Activated T-cell treated with anti-CD3 and anti-CD28 coated beads, Interleukin-2, amount 50 U/mL, for 24 hours (primary cell): ENCODE measurements around the gene KRTAP2-1.
"Not testable (repeated sequence)": the region's sequence is repeated elsewhere in the genome, so short reads cannot be mapped to it uniquely, and the experiment has no call there.

Experiments used
- DNase-seq: peaks from one replicate; pipeline ENCODE4 v3.0.0-alpha.2; 2020
- H3K27ac Mint-ChIP-seq: 2 replicates; pipeline ENCODE4 v1.8.0; 2020; ENCODE audit warnings: mild to moderate bottlenecking, mixed read lengths
- H3K27me3 Mint-ChIP-seq: 2 replicates; pipeline ENCODE4 v1.8.0; 2020; ENCODE audit warnings: mixed read lengths
- H3K36me3 Mint-ChIP-seq: 2 replicates; pipeline ENCODE4 v1.8.0; 2020; ENCODE audit warnings: low read depth, mixed read lengths
- H3K4me1 Mint-ChIP-seq: 2 replicates; pipeline ENCODE4 v1.8.0; 2020; ENCODE audit warnings: low read depth, mixed read lengths
- H3K4me3 Mint-ChIP-seq: 2 replicates; pipeline ENCODE4 v1.8.0; 2020; ENCODE audit warnings: mild to moderate bottlenecking, moderate library complexity, mixed read lengths
- H3K9me3 Mint-ChIP-seq: 2 replicates; pipeline ENCODE4 v1.8.0; 2020; ENCODE audit warnings: mixed read lengths

The KRTAP2-1 gene

GRCh38 chr17:41037853-41038350 is 9.2 kb downstream of the KRTAP2-1 start:
- no peak for DNase-seq
- H3K36me3 Mint-ChIP-seq: no peaks in the 10 kb centered on the region
- H3K27ac Mint-ChIP-seq: no peak overlapping the region
- H3K9me3 Mint-ChIP-seq: peaks cover 3% of the 10 kb centered on the region
- H3K27me3 Mint-ChIP-seq: peaks cover 33% of the 10 kb centered on the region
- no peaks in the 10 kb centered on the region for H3K4me1 Mint-ChIP-seq
- H3K4me3 Mint-ChIP-seq: no peak overlapping the region

GRCh38 chr17:41034346-41034935 is 12.7 kb downstream of the KRTAP2-1 start, which contains the start of gene KRTAP1-3:
Gene KRTAP1-3 (minus strand): TSS chr17:41034874. CDS start chr17:41034821, 53 bp downstream.
- DNase-seq, H3K36me3 Mint-ChIP-seq, H3K4me3 Mint-ChIP-seq, H3K27ac Mint-ChIP-seq, H3K4me1 Mint-ChIP-seq, H3K9me3 Mint-ChIP-seq: not testable (repeated sequence)
- H3K27me3 Mint-ChIP-seq: peaks cover 41% of the 10 kb centered on the region

DNA sequence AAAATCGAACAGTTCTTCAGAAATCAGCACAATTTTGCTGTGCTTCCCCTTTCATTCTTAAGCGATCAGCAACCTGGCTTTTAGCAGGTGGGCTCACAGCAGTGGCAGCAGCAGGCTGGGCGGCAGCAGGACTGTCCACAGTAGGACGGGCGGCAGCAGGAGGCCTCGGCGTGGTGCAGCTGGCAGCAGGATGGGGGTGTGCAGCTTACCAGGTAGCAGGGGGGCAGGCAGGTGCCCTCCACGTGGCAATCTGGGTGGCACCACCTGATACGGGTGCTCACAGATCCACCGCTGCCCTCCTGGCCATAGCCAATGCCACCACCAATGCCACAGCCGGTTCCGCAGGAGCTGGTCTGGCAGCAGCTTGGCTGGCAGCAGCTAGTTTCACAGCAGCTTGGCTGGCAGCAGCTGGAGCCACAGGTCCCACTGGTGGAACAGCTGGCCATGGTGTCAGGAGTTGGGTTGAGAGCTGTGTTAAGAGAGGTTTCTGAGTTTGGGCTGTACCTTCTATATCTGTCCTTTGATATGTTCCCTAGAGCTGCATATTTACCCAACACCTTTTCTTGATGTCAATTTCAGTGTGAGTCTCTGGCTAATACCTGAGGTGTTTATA is 17.4 kb downstream of the KRTAP2-1 start, which contains the start of gene KRTAP1-4:
Gene KRTAP1-4 (minus strand): TSS at position 563 of the 613 bp plus-strand sequence. CDS start 117 bp downstream, at position 446.
- H3K9me3 Mint-ChIP-seq: no peaks in the 10 kb centered on the region
- no peak within 1 kb of the TSS for H3K27ac Mint-ChIP-seq
- H3K4me1 Mint-ChIP-seq: no peaks in the 10 kb centered on the region
- H3K36me3 Mint-ChIP-seq: no peaks in the 10 kb centered on the region
- peaks cover 49% of the 10 kb centered on the region for H3K27me3 Mint-ChIP-seq
- H3K4me3 Mint-ChIP-seq: no peak within 1 kb of the TSS
- no peak for DNase-seq

DNA sequence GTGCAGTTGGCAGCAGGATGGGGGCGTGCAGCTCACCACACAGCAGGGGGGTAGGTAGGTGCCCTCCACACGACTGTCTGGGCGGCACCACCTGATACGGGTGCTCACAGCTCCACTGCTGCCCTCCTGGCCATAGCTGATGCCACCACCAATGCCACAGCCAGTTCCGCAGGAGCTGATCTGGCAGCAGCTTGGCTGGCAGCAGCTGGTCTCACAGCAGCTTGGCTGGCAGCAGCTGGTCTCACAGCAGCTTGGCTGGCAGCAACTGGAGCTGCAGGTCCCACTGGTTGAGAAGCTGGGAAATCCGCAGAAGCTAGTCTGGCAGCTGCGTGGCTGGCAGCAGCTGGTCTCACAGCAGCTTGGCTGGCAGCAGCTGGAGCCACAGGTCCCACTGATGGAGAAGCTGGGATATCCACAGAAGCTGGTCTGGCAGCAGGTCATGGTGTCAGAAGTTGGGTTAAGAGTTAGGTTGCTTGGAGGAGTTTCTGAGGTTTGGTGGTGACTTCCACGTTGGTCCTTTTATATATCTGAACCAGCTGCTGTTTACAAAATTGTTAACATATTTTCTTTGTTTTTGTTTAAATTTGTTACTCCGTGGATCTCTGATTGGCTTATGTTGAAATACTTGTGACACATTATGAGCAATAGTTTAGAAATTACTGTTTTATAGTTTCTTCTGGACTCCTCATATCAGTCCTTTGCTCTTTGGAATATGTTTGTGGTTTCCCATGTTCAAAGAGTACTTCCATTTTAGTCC is 20.2 kb downstream of the KRTAP2-1 start, which contains the start of gene KRTAP1-5:
Gene KRTAP1-5 (minus strand): TSS at position 494 of the 757 bp plus-strand sequence. CDS start 53 bp downstream, at position 441.
- no peaks in the 10 kb centered on the region for H3K36me3 Mint-ChIP-seq
- H3K27ac Mint-ChIP-seq: no peak within 1 kb of the TSS
- peaks cover 53% of the 10 kb centered on the region for H3K27me3 Mint-ChIP-seq
- H3K9me3 Mint-ChIP-seq: no peaks in the 10 kb centered on the region
- no peak for DNase-seq
- no peak within 1 kb of the TSS for H3K4me3 Mint-ChIP-seq
- no peaks in the 10 kb centered on the region for H3K4me1 Mint-ChIP-seq

GRCh38 chr17:41024697-41025096 is 22.4 kb downstream of the KRTAP2-1 start:
- DNase-seq: no peak
- Mint-ChIP-seq H3K27me3 (peaks cover 49% of the 10 kb centered on the region), H3K27ac (no peak overlapping the region), H3K4me3 (no peak overlapping the region), H3K36me3 (no peaks in the 10 kb centered on the region), H3K9me3 (no peaks in the 10 kb centered on the region), H3K4me1 (no peaks in the 10 kb centered on the region)

DNA sequence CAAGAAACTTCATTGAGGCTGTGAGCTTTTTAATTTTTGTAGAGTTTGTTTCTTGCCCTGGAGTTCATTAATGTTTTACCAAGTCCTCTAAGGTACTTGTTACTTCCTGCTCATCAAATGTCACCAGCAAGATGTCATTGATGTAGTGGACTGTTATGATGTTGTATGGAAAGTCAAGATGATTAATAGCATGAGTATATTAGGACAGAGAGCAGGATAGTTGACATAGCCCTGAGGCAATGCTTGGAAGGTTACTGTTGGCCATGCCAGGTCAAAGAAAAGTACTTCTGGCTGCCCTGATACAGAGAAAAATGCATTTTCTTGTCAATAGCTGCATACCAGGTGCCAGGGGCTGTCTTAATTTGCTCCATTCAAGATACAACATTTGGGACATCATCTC is 26.8 kb downstream of the KRTAP2-1 start:
- peaks cover 28% of the 10 kb centered on the region for H3K27me3 Mint-ChIP-seq
- DNase-seq: no peak
- H3K36me3 Mint-ChIP-seq: no peaks in the 10 kb centered on the region
- H3K4me3 Mint-ChIP-seq: no peak overlapping the region
- no peak overlapping the region for H3K27ac Mint-ChIP-seq
- no peaks in the 10 kb centered on the region for H3K4me1 Mint-ChIP-seq
- H3K9me3 Mint-ChIP-seq: no peaks in the 10 kb centered on the region

DNA sequence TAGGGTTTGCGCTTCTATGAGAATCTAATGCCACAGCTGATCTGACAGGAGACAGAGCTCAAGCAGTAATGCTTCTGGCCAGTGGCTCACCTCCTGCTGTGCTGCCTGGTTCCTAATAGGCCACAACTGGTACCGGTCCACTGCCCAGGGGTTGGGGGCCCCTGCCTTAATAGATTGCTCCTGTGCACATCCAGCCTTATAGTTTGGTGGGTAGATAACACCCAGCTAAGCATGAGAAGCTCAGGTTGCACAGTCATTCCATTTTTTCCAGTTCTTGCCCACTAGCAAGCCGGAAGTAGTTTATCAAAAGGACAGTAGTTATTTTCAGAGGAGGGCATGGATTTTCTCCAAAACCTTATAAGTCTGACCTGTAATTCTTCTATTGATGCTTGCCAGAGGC is 27.7 kb downstream of the KRTAP2-1 start:
- Mint-ChIP-seq H3K36me3 (no peaks in the 10 kb centered on the region), H3K9me3 (no peaks in the 10 kb centered on the region), H3K27ac (no peak overlapping the region), H3K27me3 (peaks cover 26% of the 10 kb centered on the region), H3K4me3 (no peak overlapping the region), H3K4me1 (no peaks in the 10 kb centered on the region)
- DNase-seq: no peak

- Mint-ChIP-seq H3K4me3 (no peak overlapping the region), H3K36me3 (no peaks in the 10 kb centered on the region), H3K9me3 (no peaks in the 10 kb centered on the region), H3K4me1 (no peaks in the 10 kb centered on the region), H3K27me3 (peaks cover 26% of the 10 kb centered on the region), H3K27ac (no peak overlapping the region)
- no peak for DNase-seq
These were observed 28.6 kb downstream of the KRTAP2-1 start for GRCh38 chr17:41018541-41018940.

- DNase-seq: no peak
- H3K27ac Mint-ChIP-seq: no peak overlapping the region
These were observed 30.4 kb downstream of the KRTAP2-1 start for GRCh38 chr17:41016578-41017215.

GRCh38 chr17:41015454-41015853 is 31.7 kb downstream of the KRTAP2-1 start:
- no peak overlapping the region for H3K4me3 Mint-ChIP-seq
- no peaks in the 10 kb centered on the region for H3K9me3 Mint-ChIP-seq
- H3K27ac Mint-ChIP-seq: no peak overlapping the region

More at GRCh38 chr17:41016578-41017215, 30.4 kb downstream of the KRTAP2-1 start:
- Mint-ChIP-seq H3K27me3 (peaks cover 13% of the 10 kb centered on the region), H3K36me3 (no peaks in the 10 kb centered on the region), H3K4me1 (no peaks in the 10 kb centered on the region), H3K4me3 (no peak overlapping the region), H3K9me3 (no peaks in the 10 kb centered on the region)

GRCh38 chr17:41013606-41014005 is 33.5 kb downstream of the KRTAP2-1 start:
- Mint-ChIP-seq H3K27ac (no peak overlapping the region), H3K36me3 (no peaks in the 10 kb centered on the region), H3K4me1 (no peaks in the 10 kb centered on the region), H3K4me3 (no peak overlapping the region), H3K27me3 (peaks cover 6% of the 10 kb centered on the region), H3K9me3 (no peaks in the 10 kb centered on the region)
- no peak for DNase-seq

More at GRCh38 chr17:41015454-41015853, 31.7 kb downstream of the KRTAP2-1 start:
- Mint-ChIP-seq H3K36me3 (no peaks in the 10 kb centered on the region), H3K4me1 (no peaks in the 10 kb centered on the region), H3K27me3 (peaks cover 6% of the 10 kb centered on the region)
- DNase-seq: no peak

DNA sequence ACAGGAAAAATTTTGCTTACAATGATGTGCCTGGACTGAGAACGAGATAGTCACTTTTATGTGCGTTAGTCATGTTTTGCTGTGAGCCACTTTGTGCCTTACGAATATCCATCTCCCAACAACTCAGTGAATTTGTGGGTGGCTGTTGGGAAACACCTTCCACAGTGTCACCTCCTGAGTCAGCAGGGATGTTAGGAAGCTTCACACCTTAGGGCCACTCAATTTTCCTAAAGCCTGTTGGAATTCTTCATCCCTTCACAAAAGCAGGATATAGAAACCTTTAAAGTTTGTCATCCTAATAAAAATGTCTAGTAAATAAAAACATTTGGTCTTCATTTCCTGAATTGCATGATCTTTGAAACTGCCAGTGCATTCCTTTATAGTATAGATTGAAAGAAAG is 33.9 kb downstream of the KRTAP2-1 start:
- Mint-ChIP-seq H3K4me1 (no peaks in the 10 kb centered on the region), H3K27ac (no peak overlapping the region), H3K36me3 (no peaks in the 10 kb centered on the region), H3K9me3 (no peaks in the 10 kb centered on the region), H3K4me3 (no peak overlapping the region), H3K27me3 (peaks cover 6% of the 10 kb centered on the region)
- DNase-seq: no peak

DNA sequence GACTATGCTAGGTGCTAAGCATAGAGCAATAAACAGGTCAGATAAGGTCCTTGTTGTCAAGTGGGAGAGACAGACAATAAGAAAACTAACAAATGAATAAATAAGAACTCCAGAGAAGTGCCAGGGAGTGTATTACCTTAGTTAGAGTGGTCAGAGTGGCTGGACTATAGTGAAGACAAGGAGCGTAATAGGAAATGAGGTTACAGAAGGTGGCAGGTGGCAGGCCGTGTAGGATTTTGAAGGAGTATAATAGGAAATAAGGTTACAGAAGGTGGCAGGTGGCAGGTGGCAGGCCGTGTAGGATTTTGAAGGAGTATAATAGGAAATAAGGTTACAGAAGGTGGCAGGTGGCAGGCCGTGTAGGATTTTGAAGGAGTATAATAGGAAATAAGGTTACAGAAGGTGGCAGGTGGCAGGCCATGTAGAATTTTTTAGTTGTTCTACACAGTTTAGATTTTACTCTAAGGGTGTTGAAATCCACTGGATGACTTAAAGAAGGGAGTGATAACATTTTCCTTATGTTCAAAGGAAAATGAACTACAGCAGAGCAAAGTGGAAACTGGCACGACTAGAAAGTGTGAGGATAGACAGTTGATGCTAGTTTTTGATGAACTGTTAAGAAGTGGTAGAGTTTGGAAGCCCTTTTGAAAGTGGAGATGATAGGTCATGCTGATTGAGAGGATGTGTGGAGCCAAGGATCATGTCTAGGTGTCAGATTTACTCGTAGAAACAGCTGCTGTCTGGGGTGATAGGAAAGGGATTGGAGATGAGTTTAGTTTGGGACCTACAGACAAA is 34.6 kb downstream of the KRTAP2-1 start:
- no peak overlapping the region for H3K4me3 Mint-ChIP-seq
- no peak for DNase-seq
- H3K27ac Mint-ChIP-seq: no peak overlapping the region
- H3K27me3 Mint-ChIP-seq: peaks cover 3% of the 10 kb centered on the region
- no peaks in the 10 kb centered on the region for H3K36me3 Mint-ChIP-seq
- H3K9me3 Mint-ChIP-seq: no peaks in the 10 kb centered on the region
- no peaks in the 10 kb centered on the region for H3K4me1 Mint-ChIP-seq

DNA sequence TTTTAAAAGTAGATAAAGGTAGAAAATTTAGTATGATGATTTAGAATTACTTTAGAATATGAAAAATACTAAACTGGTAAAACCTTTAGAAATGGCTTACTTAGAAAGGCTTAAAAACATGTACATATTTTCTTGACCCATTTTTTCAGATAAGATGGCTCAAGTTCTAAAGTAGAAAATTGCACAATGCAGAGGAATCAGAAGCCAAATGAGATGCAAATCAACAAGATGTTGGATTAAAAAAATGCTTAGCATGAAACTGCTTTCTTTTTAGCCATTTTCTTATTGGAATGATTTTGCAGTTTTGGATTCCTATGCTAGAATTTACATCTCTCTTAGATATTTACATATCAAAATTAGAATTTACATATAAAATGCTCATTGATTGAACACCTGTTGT is 36.7 kb downstream of the KRTAP2-1 start:
- H3K9me3 Mint-ChIP-seq: no peaks in the 10 kb centered on the region
- DNase-seq: no peak
- H3K27me3 Mint-ChIP-seq: no peaks in the 10 kb centered on the region
- H3K4me3 Mint-ChIP-seq: no peak overlapping the region
- no peaks in the 10 kb centered on the region for H3K4me1 Mint-ChIP-seq
- H3K27ac Mint-ChIP-seq: no peak overlapping the region
- H3K36me3 Mint-ChIP-seq: no peaks in the 10 kb centered on the region
